ES-I3 (cell line): Measurements from ENCODE around the gene AKT3.
A peak's percentile ranks its signal among the peaks of the same experiment; 100 is the strongest.
"Not testable (repeated sequence)": the region's sequence is repeated elsewhere in the genome, so short reads cannot be mapped to it uniquely, and the experiment has no call there.

Experiments
- H3K36me3 ChIP-seq: 2 replicates; pipeline ENCODE4 v1.6.1; 2013; ENCODE audit warnings: mild to moderate bottlenecking, low read length, control low read depth, moderate library complexity; ENCODE audit not compliant: insufficient read depth
- H3K4me1 ChIP-seq: 2 replicates; pipeline ENCODE4 v1.6.1; 2013; ENCODE audit warnings: mild to moderate bottlenecking, control low read depth, low read length; ENCODE audit not compliant: insufficient read depth
- H3K9ac ChIP-seq: 2 replicates; pipeline ENCODE4 v1.6.1; 2013; ENCODE audit warnings: low read depth, mild to moderate bottlenecking, low read length, moderate library complexity
- H3K9me3 ChIP-seq: 2 replicates; pipeline ENCODE4 v1.6.1; 2013; ENCODE audit warnings: mild to moderate bottlenecking, low read length, moderate library complexity; ENCODE audit not compliant: control insufficient read depth, insufficient read depth

The AKT3 gene

GRCh38 chr1:243850202-243850451, at the start of gene AKT3:
TSS of gene AKT3 (minus strand) at chr1:243850243. CDS start at chr1:243843170, 7,073 bp downstream.
- Histone ChIP-seq H3K9ac (peak within 1 kb of the TSS; percentile 93), H3K36me3 (no peaks in the 10 kb centered on the region), H3K4me1 (0 out of 2 replicates have a peak, but pooled peaks cover under 1% of the 10 kb centered on the region), H3K9me3 (no peaks in the 10 kb centered on the region; the same call in 1 of the 2 replicates)

GRCh38 chr1:243898278-243898677, 48.2 kb upstream of the AKT3 start:
- H3K36me3 ChIP-seq, result no peaks in the 10 kb centered on the region
- H3K9me3 ChIP-seq, result no peaks in the 10 kb centered on the region
- no peaks in the 10 kb centered on the region for H3K4me1 ChIP-seq
- no peak overlapping the region for H3K9ac ChIP-seq

GRCh38 chr1:243896313-243896712, 46.3 kb upstream of the AKT3 start:
- Histone ChIP-seq H3K36me3 (no peaks in the 10 kb centered on the region), H3K9me3 (no peaks in the 10 kb centered on the region), H3K4me1 (no peaks in the 10 kb centered on the region), H3K9ac (no peak overlapping the region)

GRCh38 chr1:243892456-243892855, 42.4 kb upstream of the AKT3 start:
- Histone ChIP-seq H3K36me3 (no peaks in the 10 kb centered on the region), H3K9me3 (no peaks in the 10 kb centered on the region), H3K9ac (no peak overlapping the region)

GRCh38 chr1:243890576-243890975, 40.5 kb upstream of the AKT3 start:
- H3K4me1 ChIP-seq, result no peaks in the 10 kb centered on the region
- H3K9me3 ChIP-seq, result no peaks in the 10 kb centered on the region
- no peak overlapping the region for H3K9ac ChIP-seq
- H3K36me3 ChIP-seq, result no peaks in the 10 kb centered on the region

More at GRCh38 chr1:243892456-243892855, 42.4 kb upstream of the AKT3 start:
- H3K4me1 ChIP-seq, result no peaks in the 10 kb centered on the region

GRCh38 chr1:243885806-243886205, 35.8 kb upstream of the AKT3 start:
- H3K36me3 ChIP-seq, result no peaks in the 10 kb centered on the region
- H3K4me1 ChIP-seq, result no peaks in the 10 kb centered on the region
- no peak overlapping the region for H3K9ac ChIP-seq
- no peaks in the 10 kb centered on the region for H3K9me3 ChIP-seq

- no peaks in the 10 kb centered on the region for H3K36me3 ChIP-seq
- no peaks in the 10 kb centered on the region for H3K4me1 ChIP-seq
- no peaks in the 10 kb centered on the region for H3K9me3 ChIP-seq
- H3K9ac ChIP-seq, result no peak overlapping the region
Observed at GRCh38 chr1:243884603-243885002, 34.6 kb upstream of the AKT3 start.

- Histone ChIP-seq H3K4me1 (no peaks in the 10 kb centered on the region), H3K9ac (no peak overlapping the region), H3K9me3 (no peaks in the 10 kb centered on the region), H3K36me3 (no peaks in the 10 kb centered on the region)
Observed at GRCh38 chr1:243883551-243883950, 33.5 kb upstream of the AKT3 start.

- Histone ChIP-seq H3K4me1 (no peaks in the 10 kb centered on the region), H3K36me3 (no peaks in the 10 kb centered on the region), H3K9ac (no peak overlapping the region), H3K9me3 (no peaks in the 10 kb centered on the region)
Observed at GRCh38 chr1:243882276-243882675, 32.2 kb upstream of the AKT3 start.

- not testable (repeated sequence) for H3K36me3 ChIP-seq, H3K9ac ChIP-seq, H3K9me3 ChIP-seq, H3K4me1 ChIP-seq
Observed at GRCh38 chr1:243877058-243877457, 27.0 kb upstream of the AKT3 start.

- Histone ChIP-seq H3K9ac (no peak overlapping the region), H3K36me3 (no peaks in the 10 kb centered on the region), H3K4me1 (peaks cover 10% of the 10 kb centered on the region; the same call in 1 of the 2 replicates), H3K9me3 (no peaks in the 10 kb centered on the region; the same call in 1 of the 2 replicates)
Observed at GRCh38 chr1:243855616-243856318, 5.7 kb upstream of the AKT3 start.

GRCh38 chr1:243851765-243852164, 1.7 kb upstream of the AKT3 start:
- Histone ChIP-seq H3K9me3 (no peaks in the 10 kb centered on the region; the same call in 1 of the 2 replicates), H3K36me3 (no peaks in the 10 kb centered on the region), H3K9ac (peak overlapping the region; percentile 93; the same call in 1 of the 2 replicates), H3K4me1 (peaks cover 10% of the 10 kb centered on the region; the same call in 1 of the 2 replicates)

- Histone ChIP-seq H3K9me3 (no peaks in the 10 kb centered on the region; the same call in 1 of the 2 replicates), H3K9ac (peak overlapping the region; percentile 93), H3K4me1 (peaks cover 10% of the 10 kb centered on the region; the same call in 1 of the 2 replicates), H3K36me3 (no peaks in the 10 kb centered on the region)
Observed at GRCh38 chr1:243851257-243851756, 1.3 kb upstream of the AKT3 start.

GRCh38 chr1:243850452-243851256, 611 bp upstream of the AKT3 start:
- H3K4me1 ChIP-seq, result peaks cover 6% of the 10 kb centered on the region; the same call in 1 of the 2 replicates
- H3K9ac ChIP-seq, result peak overlapping the region; percentile 93
- no peaks in the 10 kb centered on the region; the same call in 1 of the 2 replicates for H3K9me3 ChIP-seq
- H3K36me3 ChIP-seq, result no peaks in the 10 kb centered on the region
